Common myeloid progenitor, CD34-positive (primary cell): Measurements from ENCODE around the gene AGO1.
"Not testable (repeated sequence)": the region's sequence is repeated elsewhere in the genome, so short reads cannot be mapped to it uniquely, and the experiment has no call there.

ENCODE experiments used
- CTCF ChIA-PET: fragments of 350-600 bp; sonication (Branson Sonifier 250); formaldehyde crosslinking; loops from one replicate; lab custom pipeline; 2021; ENCODE audit warnings: antibody characterized with exemption; lab: Charles Lee
- POLR2A ChIA-PET: fragments of 350-600 bp; sonication (Branson Sonifier 250); formaldehyde crosslinking; loops from one replicate; lab custom pipeline; 2021; ENCODE audit warnings: antibody characterized with exemption; lab: Charles Lee
- DNase-seq, 3 donors: peaks; one replicate each; pipeline versions ENCODE4 v3.0.0 to v3.0.0-alpha.2; 2013
- H3K27ac ChIP-seq, 2 experiments: 1 replicate in 1 of 2; 2 replicates in 1 of 2; pipeline ENCODE4 v1.7.0; 2013; ENCODE audit warnings: inconsistent platforms in 2 of 2, low read length in 2 of 2, mild to moderate bottlenecking in 2 of 2, low read depth in 1 of 2, moderate library complexity in 1 of 2; ENCODE audit not compliant: severe bottlenecking in 2 of 2, insufficient read depth in 1 of 2, poor library complexity in 1 of 2
- H3K27me3 ChIP-seq, 5 experiments: replicated peaks in 2 of 5; 1 replicate in 3 of 5; 2 replicates in 2 of 5; pipeline versions ENCODE4 v1.6.1 to v1.7.0; 2013; ENCODE audit warnings: low read length in 4 of 5, mild to moderate bottlenecking in 2 of 5, moderate library complexity in 2 of 5, inconsistent platforms in 1 of 5; ENCODE audit not compliant: insufficient read depth in 5 of 5, control insufficient read depth in 4 of 5
- H3K36me3 ChIP-seq, 4 experiments: 1 replicate in 2 of 4; 2 replicates in 2 of 4; pipeline versions ENCODE4 v1.6.1 to v1.7.0; 2013; ENCODE audit warnings: low read length in 3 of 4, control low read depth in 1 of 4, mild to moderate bottlenecking in 1 of 4; ENCODE audit not compliant: control insufficient read depth in 4 of 4, insufficient read depth in 4 of 4
- H3K4me1 ChIP-seq, 4 experiments: 1 replicate in 3 of 4; 2 replicates in 1 of 4; pipeline versions ENCODE4 v1.6.1 to v1.7.1; 2013; ENCODE audit warnings: low read length in 3 of 4, mild to moderate bottlenecking in 3 of 4, control low read depth in 1 of 4, inconsistent platforms in 1 of 4, moderate library complexity in 1 of 4; ENCODE audit not compliant: control insufficient read depth in 4 of 4, insufficient read depth in 4 of 4; ENCODE audit errors: control extremely low read depth in 1 of 4
- H3K4me3 ChIP-seq, 7 experiments: 1 replicate in 4 of 7; 2 replicates in 3 of 7; pipeline versions ENCODE4 v1.5.1 to v1.7.0; 2013; ENCODE audit warnings: mild to moderate bottlenecking in 7 of 7, low read length in 6 of 7, moderate library complexity in 6 of 7, inconsistent platforms in 2 of 7, low read depth in 2 of 7, control low read depth in 1 of 7; ENCODE audit not compliant: insufficient read depth in 4 of 7, control insufficient read depth in 1 of 7; ENCODE audit errors: extremely low read depth in 1 of 7
- H3K9me3 ChIP-seq, 5 experiments: 1 replicate in 4 of 5; 2 replicates in 1 of 5; pipeline versions ENCODE4 v1.6.1 to v1.7.1; 2013; ENCODE audit warnings: low read length in 4 of 5, mild to moderate bottlenecking in 2 of 5, inconsistent platforms in 1 of 5, low read depth in 1 of 5, moderate library complexity in 1 of 5; ENCODE audit not compliant: control insufficient read depth in 4 of 5, insufficient read depth in 2 of 5; ENCODE audit errors: control extremely low read depth in 1 of 5
- WGBS: methylation state at CpG from one replicate; pipeline ENCODE4 v1.1.5; 2013; ENCODE audit not compliant: insufficient coverage; 5-methylcytosine and 5-hydroxymethylcytosine counted together

The AGO1 gene

DNA sequence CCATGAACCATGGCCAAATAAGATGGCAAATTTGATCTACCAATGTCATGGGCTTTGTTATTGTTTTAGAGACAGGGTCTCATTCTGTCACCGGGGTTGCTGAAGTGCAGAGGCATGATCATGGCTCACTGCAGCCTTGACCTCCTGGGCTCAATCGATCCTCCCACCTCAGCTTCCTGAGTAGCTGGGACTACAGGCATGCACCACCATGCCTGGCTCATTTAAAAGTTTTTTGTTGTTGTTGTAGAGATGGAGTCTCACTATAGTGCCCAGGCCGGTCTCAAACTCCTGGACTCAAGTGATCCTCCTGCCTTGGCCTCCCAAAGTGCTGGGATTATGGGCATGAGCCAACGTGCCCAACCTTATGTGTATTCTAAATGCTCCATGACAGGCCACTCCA is 8.9 kb upstream of the AGO1 start:
- H3K4me3 ChIP-seq, H3K36me3 ChIP-seq, H3K4me1 ChIP-seq, H3K27ac ChIP-seq, H3K9me3 ChIP-seq, POLR2A ChIA-PET, H3K27me3 ChIP-seq, DNase-seq: not testable (repeated sequence)
- CTCF ChIA-PET = interaction anchor here (2.5 kb wide), 1 partner anchor 8 kb away, joined by 17 read pairs; the partner anchor contains the start of gene AGO1
- WGBS = 100% methylated on average over 3 of the region's 4 CpGs

DNA sequence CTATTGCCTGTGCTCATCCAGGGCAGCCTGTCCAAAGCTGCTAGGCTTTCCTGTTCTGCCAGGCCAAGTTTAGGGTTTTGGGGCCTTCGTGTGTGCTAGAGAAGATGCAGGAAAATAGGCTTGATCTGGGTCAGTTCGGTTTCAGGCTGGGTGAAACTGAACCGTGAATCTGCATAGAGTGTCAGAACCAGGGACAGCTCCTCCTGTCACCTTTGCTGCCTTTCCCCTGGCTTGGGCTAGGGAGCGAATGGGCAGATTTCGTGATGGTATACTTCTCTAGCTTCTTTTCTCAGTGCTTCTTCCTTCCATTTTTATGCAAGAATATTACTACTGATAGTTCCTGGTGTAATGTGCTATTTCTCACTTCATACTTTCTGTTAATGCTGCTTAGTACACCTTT is 6.0 kb upstream of the AGO1 start:
- Histone ChIP-seq H3K27ac (no peak overlapping the region), H3K4me1 (peaks cover 0 to 10% (median 4%) of the 10 kb centered on the region in 4 experiments), H3K9me3 (no peaks in the 10 kb centered on the region), H3K27me3 (no peaks in the 10 kb centered on the region), H3K4me3 (no peak overlapping the region), H3K36me3 (no peaks in the 10 kb centered on the region)
- whole genome bisulfite sequencing = 46% methylated on average over 3 of the region's 5 CpGs
- peak in 2 of 3 donors; percentile 33 to 41 for DNase-seq
- ChIA-PET POLR2A (no interaction called here), CTCF (interaction anchor here (0.9 kb wide), 1 partner anchor 12 kb away, joined by 3 read pairs; no protein-coding TSS in a partner anchor)

DNA sequence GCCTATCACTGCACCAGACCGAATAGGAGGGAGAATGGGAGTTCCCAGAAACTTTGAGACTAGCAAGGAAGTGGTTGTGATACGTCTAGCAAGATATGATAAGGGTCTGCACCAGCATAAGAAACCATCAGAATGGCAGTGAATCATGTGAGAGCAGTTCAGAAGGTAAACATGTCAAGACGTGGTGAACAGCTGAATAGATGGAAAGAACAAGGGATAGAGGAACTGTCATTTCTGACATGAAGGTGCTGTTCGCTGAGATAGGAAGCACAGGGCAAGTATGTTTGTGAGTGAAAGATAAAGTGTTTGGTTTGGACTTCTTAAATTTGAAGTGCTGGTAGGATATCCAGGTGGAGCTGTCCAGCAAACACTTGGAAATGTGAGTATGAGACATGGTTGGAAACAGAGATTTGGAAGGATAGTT is 1.1 kb upstream of the AGO1 start:
- Histone ChIP-seq H3K9me3 (no peaks in the 10 kb centered on the region), H3K27ac (no peak overlapping the region), H3K27me3 (no peaks in the 10 kb centered on the region), H3K36me3 (no peaks in the 10 kb centered on the region), H3K4me3 (peak overlapping the region in 3 of 7 experiments; percentile 1 to 39 (median 4)), H3K4me1 (peaks cover 5 to 47% (median 40%) of the 10 kb centered on the region in 4 experiments)
- POLR2A ChIA-PET = interaction anchor here (0.7 to 0.8 kb wide), 2 partner anchors 48 to 49 kb away, joined by 4 read pairs; partner anchors contain the start of gene AGO3
- WGBS = 0% methylated on average over 4 of the region's 4 CpGs
- DNase-seq = peak in 2 of 3 donors; percentile 65 to 78
- CTCF ChIA-PET = interaction anchor here (0.6 to 4.9 kb wide), 9 partner anchors 9 to 28 kb away, joined by 3 to 27 read pairs (median 6); no protein-coding TSS in a partner anchor

DNA sequence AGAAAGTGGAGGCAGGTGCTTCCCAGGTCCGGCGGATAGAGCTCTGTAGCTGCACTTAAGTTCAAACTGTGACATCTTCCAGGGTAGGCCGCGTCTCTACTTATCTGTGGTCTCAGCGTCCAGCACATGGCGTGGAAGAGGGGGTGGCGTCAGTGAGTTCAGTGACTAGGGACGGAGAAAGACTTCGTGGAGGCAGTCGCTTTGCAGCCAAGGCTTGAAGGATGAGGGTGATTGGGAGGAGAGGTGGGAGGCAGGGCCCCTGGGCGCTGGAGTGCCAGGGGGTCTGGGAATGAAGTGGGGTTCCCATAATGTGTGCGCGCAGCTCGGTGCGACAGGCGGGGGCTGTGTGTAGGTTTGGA is 444 bp upstream of the AGO1 start:
- POLR2A ChIA-PET = interaction anchor here (0.6 to 0.8 kb wide), 3 partner anchors 48 to 60 kb away, joined by 3 to 4 read pairs (median 4); partner anchors contain the start of gene AGO3
- CTCF ChIA-PET = interaction anchor here (0.6 to 4.9 kb wide), 13 partner anchors 10 to 343 kb away, joined by 3 to 27 read pairs (median 4); partner anchors contain the start of gene AGO3
- Histone ChIP-seq H3K27ac (no peak overlapping the region), H3K36me3 (no peaks in the 10 kb centered on the region), H3K27me3 (no peaks in the 10 kb centered on the region), H3K9me3 (no peaks in the 10 kb centered on the region), H3K4me3 (peak overlapping the region in 3 of 7 experiments; percentile 96 to 99 (median 98)), H3K4me1 (peaks cover 9 to 54% (median 47%) of the 10 kb centered on the region in 4 experiments)
- WGBS = 59% methylated on average over 16 of the region's 16 CpGs
- peak in 2 of 3 donors; percentile 16 to 36 for DNase-seq

DNA sequence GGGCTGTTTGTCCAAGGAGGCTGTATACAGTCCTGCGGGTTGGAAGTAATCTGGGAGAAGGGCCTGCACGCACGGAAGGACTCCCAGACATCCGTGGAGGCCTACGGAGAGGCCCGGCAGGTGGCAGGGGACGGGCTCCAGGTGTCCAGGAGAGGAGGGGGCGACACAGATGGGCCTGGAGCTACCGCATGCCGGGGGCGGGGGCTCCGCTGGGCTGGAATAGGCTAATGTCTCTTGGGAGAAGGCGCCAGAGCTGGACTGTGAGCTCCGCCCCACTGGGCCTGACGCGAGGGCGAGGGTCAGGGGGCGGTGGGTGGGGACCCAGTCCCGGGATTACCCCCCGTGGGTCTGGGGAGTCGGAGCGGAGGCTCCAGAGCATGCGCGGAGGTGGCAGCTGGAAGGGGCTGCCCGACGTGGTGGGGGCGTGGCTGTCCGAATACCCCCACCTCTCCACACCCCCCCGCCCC is 659 bp downstream of the AGO1 start:
- ChIA-PET CTCF (interaction anchor here (0.6 to 4.9 kb wide), 12 partner anchors 9 to 342 kb away, joined by 3 to 27 read pairs (median 4); partner anchors contain the start of gene AGO3), POLR2A (interaction anchor here (0.6 kb wide), 1 partner anchor 15 kb away, joined by 4 read pairs; no protein-coding TSS in a partner anchor)
- Histone ChIP-seq H3K27me3 (no peaks in the 10 kb centered on the region), H3K4me3 (peak overlapping the region; percentile 75 to 99 (median 96)), H3K9me3 (no peaks in the 10 kb centered on the region), H3K4me1 (peaks cover 14 to 63% (median 51%) of the 10 kb centered on the region in 4 experiments), H3K27ac (peak overlapping the region; percentile 54 to 79), H3K36me3 (peaks cover 0 to 4% (median 1%) of the 10 kb centered on the region in 4 experiments)
- peak; percentile 46 to 66 (median 66) for DNase-seq
- under 1% methylated on average over 11 of the region's 29 CpGs for WGBS

DNA sequence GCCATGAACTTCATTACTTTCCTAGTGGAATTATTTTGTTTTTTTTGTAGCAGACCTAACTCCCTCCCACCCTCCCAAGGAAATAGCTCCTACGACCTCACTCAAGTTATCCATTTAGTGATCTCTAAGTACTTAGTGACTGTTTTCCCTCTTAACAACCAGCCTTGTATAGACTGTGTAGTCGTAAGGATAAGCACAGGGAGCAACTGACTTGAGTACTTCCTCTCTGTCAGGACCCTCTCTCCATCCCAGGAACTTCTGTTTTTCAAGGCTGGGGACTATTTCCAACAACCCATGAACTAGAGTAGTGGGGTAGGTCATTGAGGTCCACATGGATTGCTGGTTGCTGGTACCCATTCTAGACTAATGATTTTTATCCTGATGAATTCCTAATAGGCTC is 1.9 kb downstream of the AGO1 start:
- no peak for DNase-seq
- H3K27me3 ChIP-seq = no peaks in the 10 kb centered on the region
- peaks cover 14 to 65% (median 51%) of the 10 kb centered on the region in 4 experiments for H3K4me1 ChIP-seq
- peak overlapping the region in 1 of 2 experiments; percentile 45 for H3K27ac ChIP-seq
- no peak overlapping the region for H3K4me3 ChIP-seq
- WGBS = 67% methylated on average over 1 of the region's 2 CpGs
- POLR2A ChIA-PET = no interaction called here
- H3K9me3 ChIP-seq = no peaks in the 10 kb centered on the region
- H3K36me3 ChIP-seq = peaks cover 0 to 11% (median 4%) of the 10 kb centered on the region in 4 experiments
- CTCF ChIA-PET = interaction anchor here (1.3 to 1.8 kb wide), 2 partner anchors 13 to 21 kb away, joined by 3 to 4 read pairs; no protein-coding TSS in a partner anchor
